Neural progenitor cell (in vitro differentiated cells): ENCODE measurements around the gene FAM89B.

ENCODE experiments used
- EZH2 ChIP-seq: fragments of 200-600 bp; sonication (generic); IDR thresholded peaks from 2 replicates; pipeline ENCODE4 v1.6.1; 2017; ENCODE audit warnings: antibody characterized with exemption, mild to moderate bottlenecking, moderate library complexity
- EZH2phosphoT487 ChIP-seq: fragments of 200-600 bp; sonication (generic); IDR thresholded peaks from 2 replicates; pipeline ENCODE4 v1.6.1; 2017; ENCODE audit warnings: antibody characterized with exemption
- TF ChIP-seq, protein P1 (sequence below): fragments of 200-600 bp; sonication (generic); IDR thresholded peaks from 2 replicates; pipeline ENCODE4 v1.5.1; 2017; ENCODE audit warnings: antibody characterized with exemption, mild to moderate bottlenecking

DNA sequence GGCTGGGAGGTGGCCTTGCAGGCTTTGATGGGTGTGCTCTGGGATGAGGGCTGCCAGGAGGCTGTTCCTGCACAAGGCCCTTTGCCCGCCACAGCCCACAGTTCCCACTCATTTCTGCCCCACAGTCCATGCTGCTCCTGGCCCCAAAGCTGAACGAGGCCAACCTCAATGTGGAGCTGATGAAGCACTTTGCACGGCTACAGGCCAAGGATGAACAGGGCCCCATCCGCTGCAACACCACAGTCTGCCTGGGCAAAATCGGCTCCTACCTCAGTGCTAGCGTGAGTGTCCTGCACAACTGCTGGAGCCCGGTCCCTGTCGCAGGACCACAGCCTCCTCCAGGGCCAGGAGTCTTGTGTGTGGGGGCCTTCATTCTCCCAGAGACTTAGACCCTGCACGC is 37.2 kb upstream of the FAM89B start:
- TF ChIP-seq, protein P1, sequence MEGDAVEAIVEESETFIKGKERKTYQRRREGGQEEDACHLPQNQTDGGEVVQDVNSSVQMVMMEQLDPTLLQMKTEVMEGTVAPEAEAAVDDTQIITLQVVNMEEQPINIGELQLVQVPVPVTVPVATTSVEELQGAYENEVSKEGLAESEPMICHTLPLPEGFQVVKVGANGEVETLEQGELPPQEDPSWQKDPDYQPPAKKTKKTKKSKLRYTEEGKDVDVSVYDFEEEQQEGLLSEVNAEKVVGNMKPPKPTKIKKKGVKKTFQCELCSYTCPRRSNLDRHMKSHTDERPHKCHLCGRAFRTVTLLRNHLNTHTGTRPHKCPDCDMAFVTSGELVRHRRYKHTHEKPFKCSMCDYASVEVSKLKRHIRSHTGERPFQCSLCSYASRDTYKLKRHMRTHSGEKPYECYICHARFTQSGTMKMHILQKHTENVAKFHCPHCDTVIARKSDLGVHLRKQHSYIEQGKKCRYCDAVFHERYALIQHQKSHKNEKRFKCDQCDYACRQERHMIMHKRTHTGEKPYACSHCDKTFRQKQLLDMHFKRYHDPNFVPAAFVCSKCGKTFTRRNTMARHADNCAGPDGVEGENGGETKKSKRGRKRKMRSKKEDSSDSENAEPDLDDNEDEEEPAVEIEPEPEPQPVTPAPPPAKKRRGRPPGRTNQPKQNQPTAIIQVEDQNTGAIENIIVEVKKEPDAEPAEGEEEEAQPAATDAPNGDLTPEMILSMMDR = no peak
- no peak for TF ChIP-seq EZH2
- TF ChIP-seq EZH2phosphoT487 = no peak
